CD4-positive, alpha-beta T cell treated with Interleukin-21 for 1 hour (primary cell): ENCODE results near the gene CCDC141.
"Not testable (repeated sequence)": the region's sequence is repeated elsewhere in the genome, so short reads cannot be mapped to it uniquely, and the experiment has no call there.

Experiments used
- DNase-seq: peaks from one replicate; pipeline ENCODE4 v3.0.0-alpha.2; 2020

CCDC141 gene

DNA sequence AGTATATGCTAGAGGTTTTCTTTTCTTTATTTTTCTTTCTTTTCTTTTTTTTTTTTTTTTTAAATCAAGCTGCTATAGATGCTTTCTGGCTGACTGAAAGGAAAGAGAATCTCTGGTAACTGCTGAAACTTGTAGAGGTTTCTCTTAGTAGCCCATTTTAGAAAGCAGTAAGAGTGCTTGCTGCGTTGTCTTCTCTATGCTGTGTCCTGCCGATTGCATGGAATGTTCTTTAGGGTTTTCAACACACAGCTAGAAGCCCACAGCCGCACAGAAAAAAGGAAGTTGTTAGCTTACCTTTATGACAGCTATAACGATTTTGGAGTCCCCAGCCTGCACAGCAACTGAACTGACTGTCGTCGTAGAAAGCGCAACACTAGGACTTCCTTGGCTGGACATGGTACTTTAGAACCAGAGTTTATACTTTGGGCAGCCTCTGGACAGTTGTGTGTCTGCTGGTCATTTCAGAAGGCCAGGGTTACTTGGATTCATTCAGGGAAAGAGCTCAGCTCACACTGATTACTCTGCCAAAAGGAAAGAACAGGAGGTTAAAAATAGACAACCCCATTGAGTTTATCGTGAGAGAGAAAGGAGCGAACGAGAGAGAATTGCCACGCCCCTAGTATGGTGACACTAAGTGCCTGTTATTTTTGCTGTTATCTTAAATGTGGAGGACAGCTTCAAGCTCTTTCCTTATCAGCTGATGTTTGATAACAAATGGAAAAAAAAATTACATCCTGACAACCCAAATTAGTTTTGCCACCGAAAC lies at the start of gene CCDC141:
Gene CCDC141 (minus strand): TSS at position 592 of the 766 bp plus-strand sequence. CDS start 196 bp downstream, at position 396.
- peak; percentile 23 for DNase-seq

- DNase-seq: no peak
Observed at GRCh38 chr2:179098080-179098689, 48.2 kb upstream of the CCDC141 start.

- DNase-seq: no peak
Observed at GRCh38 chr2:179097131-179097530, 47.2 kb upstream of the CCDC141 start.

DNA sequence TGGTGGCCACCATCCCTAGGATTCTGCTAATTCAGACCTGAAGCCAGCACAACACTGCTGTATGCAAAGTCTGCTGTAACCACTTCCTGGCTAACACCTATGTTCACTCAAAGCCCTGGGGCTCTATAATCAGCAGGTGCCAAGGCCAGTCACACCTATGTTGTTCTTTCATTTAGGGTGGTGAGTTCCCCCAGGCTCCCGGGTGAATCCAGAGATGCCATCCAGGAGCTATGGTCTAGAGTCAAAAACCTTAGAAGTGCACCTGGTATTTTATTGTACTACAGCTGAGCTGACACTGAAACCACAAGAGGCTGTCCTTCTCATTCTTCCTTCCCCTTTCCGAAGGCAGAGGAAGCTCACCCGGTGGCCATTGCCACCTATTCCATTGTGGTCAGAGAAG lies 46.2 kb upstream of the CCDC141 start:
- peak; percentile 31 for DNase-seq

DNA sequence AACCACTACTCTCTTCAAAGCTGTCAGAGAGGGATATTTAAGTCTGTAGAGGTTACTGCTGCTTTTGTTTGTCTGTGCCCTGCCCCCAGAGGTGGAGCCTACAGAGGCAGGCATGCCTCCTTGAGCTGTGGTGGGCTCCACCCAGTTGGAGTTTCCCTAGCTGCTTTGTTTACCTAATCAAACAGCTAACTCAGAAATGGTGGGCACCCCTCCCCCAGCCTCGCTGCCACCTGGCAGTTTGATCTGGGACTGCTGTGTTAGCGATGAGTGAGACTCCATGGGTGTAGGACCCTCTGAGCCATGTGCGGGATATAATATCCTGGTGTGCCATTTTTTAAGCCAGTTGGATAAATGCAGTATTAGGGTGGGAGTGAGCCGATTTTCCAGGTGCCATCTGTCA lies 43.0 kb upstream of the CCDC141 start:
- not testable (repeated sequence) for DNase-seq

DNA sequence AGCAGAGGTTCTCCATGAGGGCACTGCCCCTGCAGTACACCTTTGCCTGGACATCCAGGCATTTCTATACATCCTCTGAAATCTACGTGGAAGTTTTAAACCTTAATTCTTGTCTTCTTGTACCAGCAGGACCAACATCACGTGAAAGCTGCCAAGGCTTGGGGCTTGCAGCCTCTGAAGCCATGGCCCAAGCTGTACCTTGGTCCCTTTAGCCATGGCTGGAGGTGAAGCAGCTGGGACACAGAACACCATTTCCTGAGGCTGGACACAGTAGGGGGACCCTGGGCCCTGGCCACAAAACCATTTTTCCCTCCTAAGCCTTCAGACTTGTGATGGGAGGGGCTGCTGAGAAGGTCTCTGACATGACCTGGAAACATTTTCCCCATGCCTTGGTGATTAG lies 32.8 kb upstream of the CCDC141 start:
- DNase-seq: no peak

GRCh38 chr2:179081954-179082353 lies 32.0 kb upstream of the CCDC141 start:
- no peak for DNase-seq

- DNase-seq: no peak
Observed at GRCh38 chr2:179072527-179072926, 22.6 kb upstream of the CCDC141 start.

GRCh38 chr2:179071810-179072355 lies 21.9 kb upstream of the CCDC141 start:
- DNase-seq: no peak

- no peak for DNase-seq
Observed at GRCh38 chr2:179070895-179071294, 21.0 kb upstream of the CCDC141 start.

DNA sequence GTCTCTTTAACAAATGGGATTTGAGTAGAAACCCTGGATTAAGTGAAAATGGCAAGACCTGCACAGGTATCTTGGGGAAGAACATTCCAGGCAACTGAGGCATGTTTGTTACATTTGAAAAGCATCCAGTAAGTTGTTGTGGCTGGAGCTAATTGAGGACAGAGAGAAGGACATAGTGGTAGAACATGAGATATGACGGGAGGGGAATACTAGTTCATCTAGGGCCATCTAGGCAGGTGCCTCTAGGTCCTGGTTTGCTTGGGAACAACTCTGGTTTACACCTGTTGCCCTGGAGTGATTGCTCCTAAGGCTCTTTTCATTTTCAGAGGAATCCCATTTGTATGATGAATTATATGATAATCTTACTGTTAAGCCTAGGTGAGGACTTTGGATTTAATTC lies 19.7 kb upstream of the CCDC141 start:
- DNase-seq: no peak

- no peak for DNase-seq
Observed at GRCh38 chr2:179068991-179069643, 19.2 kb upstream of the CCDC141 start.

GRCh38 chr2:179059026-179059700 lies 9.2 kb upstream of the CCDC141 start:
- no peak for DNase-seq

- DNase-seq: no peak
Observed at GRCh38 chr2:179057737-179058136, 7.8 kb upstream of the CCDC141 start.

GRCh38 chr2:179053568-179053967 lies 3.6 kb upstream of the CCDC141 start:
- not testable (repeated sequence) for DNase-seq

DNA sequence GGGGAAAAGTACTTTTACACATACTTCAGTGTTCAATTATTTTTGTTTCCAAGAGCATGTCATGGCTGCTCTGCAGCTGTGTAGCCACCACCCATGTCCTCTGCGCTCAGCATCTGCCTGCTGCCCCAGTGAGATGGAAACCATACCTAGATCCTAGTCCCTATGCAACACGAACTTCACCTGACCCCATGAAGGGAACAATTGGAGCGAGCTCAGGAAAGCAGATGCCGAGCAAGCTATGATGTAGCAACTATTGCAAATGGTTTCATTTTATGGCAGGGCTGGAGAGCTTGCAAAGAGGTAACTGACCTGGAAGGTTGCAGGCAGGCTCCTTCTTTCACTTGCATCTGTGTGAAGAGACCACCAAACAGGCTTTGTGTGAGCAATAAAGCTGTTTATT lies 1.3 kb upstream of the CCDC141 start:
- DNase-seq: no peak

GRCh38 chr2:179050755-179051154 lies 818 bp upstream of the CCDC141 start:
- DNase-seq: no peak

DNA sequence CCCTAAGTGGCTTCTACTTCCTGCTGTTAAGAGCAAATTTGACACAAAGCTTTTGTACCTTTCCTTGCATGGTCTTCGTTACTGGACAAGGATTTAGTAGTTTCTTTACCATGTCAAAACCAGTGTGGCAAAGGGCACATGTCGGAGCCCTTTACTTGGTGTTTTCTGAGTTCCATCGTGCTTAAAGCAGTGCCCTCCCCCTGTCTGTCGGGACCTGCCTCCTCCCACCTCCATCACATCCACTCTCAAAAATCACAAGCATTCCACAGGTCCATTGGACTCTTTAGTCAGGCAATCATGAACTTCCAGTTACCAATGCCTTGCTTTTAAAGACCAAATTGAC lies 763 bp downstream of the CCDC141 start:
- DNase-seq: no peak

DNA sequence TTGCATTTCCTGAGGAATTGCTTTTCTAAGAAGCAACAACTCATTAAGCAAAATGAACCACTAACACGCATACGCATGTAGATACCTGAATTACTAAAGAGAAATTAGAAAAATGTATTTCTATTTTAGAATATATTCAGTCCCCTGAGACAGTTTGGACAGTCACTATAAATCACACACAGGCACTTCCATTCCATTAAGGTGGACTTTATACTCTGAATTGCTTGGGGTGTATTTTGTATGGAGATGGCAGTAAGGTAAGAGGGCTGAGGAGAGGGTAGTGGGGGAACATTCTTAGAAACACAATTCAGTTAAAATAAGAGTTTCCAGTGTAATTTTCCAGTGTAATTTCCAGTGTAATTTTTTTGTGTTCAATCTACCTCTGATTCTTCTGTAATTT lies 1.8 kb downstream of the CCDC141 start:
- no peak for DNase-seq

- DNase-seq: not testable (repeated sequence)
Observed at GRCh38 chr2:179045602-179046001, 4.3 kb downstream of the CCDC141 start.

DNA sequence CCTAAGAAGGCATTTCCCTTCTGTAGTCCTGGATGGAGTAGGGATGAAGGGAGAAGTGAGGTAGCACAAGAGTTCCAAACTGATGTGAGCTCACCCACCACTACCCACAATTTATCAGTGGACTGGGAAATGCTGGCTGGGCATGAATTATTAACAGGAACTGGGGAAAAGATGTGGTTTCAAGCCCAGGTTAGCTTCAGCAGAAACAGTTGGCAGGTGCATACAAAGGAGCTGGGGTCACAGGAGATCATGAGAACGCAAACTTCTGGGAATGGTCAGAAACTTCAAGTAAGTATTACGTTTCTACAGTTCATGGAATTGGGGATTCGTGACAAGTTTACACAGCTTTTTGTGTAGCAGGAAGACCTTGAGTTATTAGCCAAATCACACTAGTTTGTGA lies 5.4 kb downstream of the CCDC141 start:
- DNase-seq: no peak

DNA sequence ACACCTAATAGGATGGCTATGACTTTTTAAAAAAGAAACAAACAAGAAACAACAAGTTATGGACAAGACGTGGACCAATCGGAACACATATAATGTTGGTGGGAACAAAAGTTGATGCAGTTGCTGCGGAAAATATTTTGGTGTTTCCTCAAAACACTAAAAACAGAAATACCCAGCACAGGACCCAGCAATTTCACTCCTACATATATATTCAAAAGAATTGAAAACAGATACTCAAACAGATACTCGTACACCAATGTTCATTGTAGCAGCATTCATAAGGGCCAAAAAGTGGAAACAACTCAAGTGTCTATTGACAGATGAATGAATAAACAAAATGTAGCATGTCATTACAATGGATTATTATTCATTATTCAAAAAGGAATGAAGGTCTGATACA lies 12.1 kb downstream of the CCDC141 start:
- no peak for DNase-seq

DNA sequence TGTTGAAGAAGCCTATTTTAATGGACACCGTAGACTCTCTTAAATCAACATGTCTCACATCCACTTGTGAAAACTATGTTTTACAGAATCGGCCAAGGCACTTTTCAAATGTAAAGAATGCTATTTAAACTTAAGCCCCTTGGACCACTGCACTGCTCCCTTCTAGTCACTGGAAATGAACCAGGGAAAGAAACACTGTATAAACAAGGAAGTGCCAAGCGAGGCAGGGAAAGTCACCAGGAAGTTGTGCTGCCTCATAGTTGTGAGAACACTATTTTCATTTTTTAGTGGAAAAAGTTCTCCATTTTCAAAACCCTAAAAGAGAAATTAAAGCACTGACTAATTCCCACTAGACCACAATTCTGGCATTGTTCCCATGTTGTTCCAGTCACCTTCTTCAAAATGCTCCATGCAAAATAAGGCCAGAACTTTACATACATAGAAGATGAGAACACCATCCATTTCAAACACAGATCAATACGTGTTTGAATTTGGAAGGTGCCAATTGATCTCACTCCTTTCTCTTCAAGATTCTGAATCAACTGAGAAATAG lies 13.5 kb downstream of the CCDC141 start:
- DNase-seq: no peak
